HepG2 (cell line): ENCODE results near the gene SMOC1. TPM values are rescaled to one million over a fixed set of nuclear protein-coding genes. Genes with fewer than 3 reads are reported as not detected.

ENCODE experiments used
- GMEB1 ChIP-seq: sonication (generic); formaldehyde crosslinking; IDR thresholded peaks from 2 replicates; pipeline ENCODE4 v1.5.1; 2020; ENCODE audit warnings: missing genetic modification reagents, mild to moderate bottlenecking, borderline replicate concordance
- MTA1 ChIP-seq: sonication (generic); formaldehyde crosslinking; IDR thresholded peaks from 2 replicates; pipeline ENCODE4 v1.4.0; 2020; ENCODE audit warnings: missing genetic modification reagents, mild to moderate bottlenecking, borderline replicate concordance
- RBM39 ChIP-seq: fragments of 200-400 bp; formaldehyde crosslinking; IDR thresholded peaks from one replicate; pipeline ENCODE4 v1.6.1; 2018; ENCODE audit warnings: antibody characterized with exemption, mild to moderate bottlenecking, low read depth, low read length; ENCODE audit not compliant: poor library complexity, severe bottlenecking
- TBL1XR1 ChIP-seq: fragments of 150-350 bp; IDR thresholded peaks from 2 replicates; pipeline ENCODE4 v1.6.1; 2014; ENCODE audit warnings: borderline replicate concordance, low read length; ENCODE audit not compliant: partially characterized antibody
- ZBTB20 ChIP-seq: sonication (generic); formaldehyde crosslinking; IDR thresholded peaks from 2 replicates; pipeline ENCODE4 v1.8.1; 2023; ENCODE audit warnings: missing genetic modification reagents, low read depth, mild to moderate bottlenecking, borderline replicate concordance
- ZMYM3 ChIP-seq: sonication (generic); formaldehyde crosslinking; IDR thresholded peaks from 2 replicates; pipeline ENCODE4 v1.5.1; 2020; ENCODE audit warnings: mild to moderate bottlenecking, missing genetic modification reagents
- ZNF251 ChIP-seq: sonication (generic); formaldehyde crosslinking; IDR thresholded peaks from 2 replicates; pipeline ENCODE4 v1.9.0; 2021; ENCODE audit warnings: mild to moderate bottlenecking, missing genetic modification reagents
- ZNF407 ChIP-seq: sonication (generic); formaldehyde crosslinking; IDR thresholded peaks from one replicate; pipeline ENCODE4 v1.5.1; 2020; ENCODE audit warnings: mild to moderate bottlenecking, missing genetic modification reagents; ENCODE audit errors: not compliant biosample characterization
- ZNF530 ChIP-seq: sonication (generic); formaldehyde crosslinking; IDR thresholded peaks from 2 replicates; pipeline ENCODE4 v1.5.0; 2020; ENCODE audit warnings: low read depth, mild to moderate bottlenecking, missing genetic modification reagents
- polyA plus RNA-seq, 8 experiments: library from polyadenylated mRNA; depleted of rRNA in 3 of 8; stranded (reverse) in 7 of 8; unstranded in 1 of 8; fragments of >200 nt; fragmentation: Illumina TruSeq in 4 of 8; extraction: Trizol in 4 of 8; gene quantifications; 2 replicates each; pipeline versions ENCODE4 v1.2.1 to v1.2.3, GENCODE V29; 2011 to 2016; ENCODE audit warnings: low read depth in 4 of 8, missing spikeins in 1 of 8, mixed read lengths in 1 of 8; ENCODE audit not compliant: insufficient read depth in 1 of 8
- total RNA-seq, 5 experiments: library from RNA; depleted of rRNA; stranded (reverse); fragments of >200 nt; fragmentation: Illumina TruSeq; extraction: Trizol; gene quantifications; 2 replicates each; pipeline ENCODE4 v1.2.3, GENCODE V29; 2016; ENCODE audit warnings: low read depth in 1 of 5
- TF ChIP-seq, protein P1 (sequence below): sonication (generic); formaldehyde crosslinking; conservative IDR thresholded peaks from 2 replicates; pipeline ENCODE4 v1.8.0; 2022; ENCODE audit warnings: mild to moderate bottlenecking, moderate library complexity, missing genetic modification reagents
- TF ChIP-seq, protein P2 (sequence below): IDR thresholded peaks from 2 replicates; pipeline ENCODE4 v1.6.1; 2016; ENCODE audit warnings: mild to moderate bottlenecking, missing biosample characterization, missing genetic modification reagents

The SMOC1 gene
- total and polyA plus RNA-seq, 2 of the 13 experiments (the other 11 are each of a cell fraction or from before 2014, with no cell fraction given) = 17.8 to 35.6 TPM

GRCh38 chr14:69928111-69928523 is 48.9 kb downstream of the SMOC1 start (continued):
- TF ChIP-seq ZNF407 (CRISPR knock-in tag) (no peak), ZBTB20 (no peak), MTA1 (no peak), ZNF530 (CRISPR knock-in tag) (no peak), RBM39 (no peak), ZMYM3 (no peak), ZNF251 (no peak), GMEB1 (CRISPR knock-in tag) (no peak), TBL1XR1 (no peak)
- TF ChIP-seq, protein P1, sequence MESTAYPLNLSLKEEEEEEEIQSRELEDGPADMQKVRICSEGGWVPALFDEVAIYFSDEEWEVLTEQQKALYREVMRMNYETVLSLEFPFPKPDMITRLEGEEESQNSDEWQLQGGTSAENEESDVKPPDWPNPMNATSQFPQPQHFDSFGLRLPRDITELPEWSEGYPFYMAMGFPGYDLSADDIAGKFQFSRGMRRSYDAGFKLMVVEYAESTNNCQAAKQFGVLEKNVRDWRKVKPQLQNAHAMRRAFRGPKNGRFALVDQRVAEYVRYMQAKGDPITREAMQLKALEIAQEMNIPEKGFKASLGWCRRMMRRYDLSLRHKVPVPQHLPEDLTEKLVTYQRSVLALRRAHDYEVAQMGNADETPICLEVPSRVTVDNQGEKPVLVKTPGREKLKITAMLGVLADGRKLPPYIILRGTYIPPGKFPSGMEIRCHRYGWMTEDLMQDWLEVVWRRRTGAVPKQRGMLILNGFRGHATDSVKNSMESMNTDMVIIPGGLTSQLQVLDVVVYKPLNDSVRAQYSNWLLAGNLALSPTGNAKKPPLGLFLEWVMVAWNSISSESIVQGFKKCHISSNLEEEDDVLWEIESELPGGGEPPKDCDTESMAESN (CRISPR knock-in tag) = no peak
- TF ChIP-seq, protein P2, sequence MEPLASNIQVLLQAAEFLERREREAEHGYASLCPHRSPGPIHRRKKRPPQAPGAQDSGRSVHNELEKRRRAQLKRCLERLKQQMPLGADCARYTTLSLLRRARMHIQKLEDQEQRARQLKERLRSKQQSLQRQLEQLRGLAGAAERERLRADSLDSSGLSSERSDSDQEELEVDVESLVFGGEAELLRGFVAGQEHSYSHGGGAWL (CRISPR knock-in tag) = no peak
- TF ChIP-seq, all 625 proteins: peak for 0
